Stimulated activated CD4-positive, alpha-beta T cell treated with anti-CD3 and anti-CD28 coated beads, Interleukin-15, amount 100 ng/mL, for 1 hour (primary cell): ENCODE data around the gene ITGBL1.

ENCODE experiments used
- DNase-seq, 2 donors: peaks; one replicate each; pipeline ENCODE4 v3.0.0-alpha.2; 2020; ENCODE audit warnings: low read depth in 1 of 2, low spot score in 1 of 2

Gene ITGBL1, protein sequence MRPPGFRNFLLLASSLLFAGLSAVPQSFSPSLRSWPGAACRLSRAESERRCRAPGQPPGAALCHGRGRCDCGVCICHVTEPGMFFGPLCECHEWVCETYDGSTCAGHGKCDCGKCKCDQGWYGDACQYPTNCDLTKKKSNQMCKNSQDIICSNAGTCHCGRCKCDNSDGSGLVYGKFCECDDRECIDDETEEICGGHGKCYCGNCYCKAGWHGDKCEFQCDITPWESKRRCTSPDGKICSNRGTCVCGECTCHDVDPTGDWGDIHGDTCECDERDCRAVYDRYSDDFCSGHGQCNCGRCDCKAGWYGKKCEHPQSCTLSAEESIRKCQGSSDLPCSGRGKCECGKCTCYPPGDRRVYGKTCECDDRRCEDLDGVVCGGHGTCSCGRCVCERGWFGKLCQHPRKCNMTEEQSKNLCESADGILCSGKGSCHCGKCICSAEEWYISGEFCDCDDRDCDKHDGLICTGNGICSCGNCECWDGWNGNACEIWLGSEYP

DNA sequence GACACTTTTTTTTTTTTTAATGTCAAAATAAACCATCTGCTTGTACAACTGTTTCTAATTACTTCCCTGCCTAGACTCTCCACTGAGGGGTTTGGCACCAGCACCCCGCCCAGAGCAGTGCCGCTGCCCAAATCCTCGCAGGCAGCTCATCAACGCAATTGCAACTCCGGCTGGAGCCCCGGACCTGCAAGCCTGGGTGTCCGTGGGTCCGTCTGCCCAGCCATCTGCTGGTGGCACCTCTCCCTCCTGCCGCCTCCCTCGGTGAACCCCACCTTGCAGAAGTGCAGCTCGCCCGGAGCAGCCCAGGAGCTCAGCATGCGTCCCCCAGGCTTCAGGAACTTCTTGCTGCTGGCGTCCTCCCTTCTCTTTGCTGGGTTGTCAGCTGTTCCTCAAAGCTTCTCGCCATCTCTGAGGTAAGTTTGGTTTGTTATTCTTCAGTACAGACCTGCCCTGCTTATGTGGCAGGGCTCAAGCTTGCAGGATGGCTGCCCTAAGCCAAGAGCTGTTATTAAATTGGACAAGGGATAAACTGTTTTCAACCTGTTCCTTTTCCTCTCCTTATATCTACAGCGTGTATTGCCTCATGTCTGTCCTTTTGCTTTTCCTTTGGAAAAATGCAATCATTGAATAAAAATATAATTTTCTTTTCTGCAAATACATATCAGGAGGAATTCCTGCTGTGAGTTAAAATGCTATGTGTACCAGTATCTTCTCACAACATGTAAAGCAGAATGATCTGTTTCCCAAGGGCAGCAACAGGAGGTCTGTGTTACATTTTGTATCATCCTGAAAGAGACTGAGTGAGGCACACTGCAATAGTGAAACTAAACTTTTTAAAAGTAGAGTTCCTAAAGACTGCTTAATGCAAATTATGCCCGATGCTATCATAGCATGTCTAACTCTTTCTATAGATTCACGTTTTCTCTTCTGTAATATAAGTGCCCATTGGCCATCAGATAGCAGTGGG is at the start of gene ITGBL1:
ITGBL1 (plus strand) TSS at position 157 of the 967 bp plus-strand sequence; CDS start at position 316, 159 bp downstream.
- DNase-seq: no peak

DNA sequence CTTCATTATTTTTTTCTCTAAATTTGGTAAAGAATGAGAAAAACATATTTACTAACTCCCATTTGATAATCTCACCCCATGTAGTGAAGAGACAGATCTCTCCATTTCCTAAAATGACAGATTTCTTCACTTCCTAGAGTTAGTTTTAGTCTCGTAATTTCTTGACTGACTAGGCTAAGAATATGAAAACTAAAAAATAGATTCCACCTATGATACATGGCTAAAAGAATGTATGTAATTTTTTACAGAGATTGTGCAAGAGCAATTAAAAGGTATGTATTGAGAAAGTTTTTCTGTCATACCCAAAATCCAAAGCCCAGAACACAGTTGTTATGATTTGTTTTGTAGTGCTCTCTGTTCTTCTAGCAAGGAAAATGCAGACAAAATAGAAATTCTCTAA is 45.7 kb upstream of the ITGBL1 start:
- DNase-seq: no peak

GRCh38 chr13:101408154-101408553 is 44.3 kb upstream of the ITGBL1 start:
- DNase-seq: no peak

DNA sequence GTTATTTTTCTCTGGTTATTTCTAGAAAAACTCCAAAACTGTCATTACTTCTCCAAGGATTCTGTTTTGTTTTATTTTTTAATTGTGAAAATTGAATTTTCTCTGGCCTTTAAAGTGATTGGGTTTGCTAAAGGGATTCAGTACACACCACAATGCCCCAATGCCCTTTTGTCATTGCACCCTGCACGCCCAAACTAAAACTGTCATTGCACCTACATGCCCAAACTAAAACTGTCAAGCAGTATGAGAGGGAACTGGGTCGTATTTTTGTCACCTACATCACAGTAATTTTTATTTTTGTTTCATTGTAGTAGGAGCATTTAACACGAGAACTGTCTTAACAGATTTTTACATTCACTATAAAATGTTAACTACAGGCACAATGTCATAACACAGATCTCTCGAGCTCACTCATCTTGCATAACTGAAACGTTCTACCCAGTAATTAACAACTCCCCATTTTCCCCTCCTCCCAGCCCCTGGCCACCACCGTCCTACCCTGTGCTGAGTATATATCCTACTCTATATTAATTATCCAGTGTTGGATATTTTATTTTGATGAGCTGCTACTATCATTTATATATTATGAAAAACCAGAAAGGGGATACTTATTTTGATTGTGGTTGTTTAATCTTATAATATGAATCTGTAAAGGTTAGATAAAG is 43.4 kb upstream of the ITGBL1 start:
- DNase-seq: no peak

- DNase-seq: no peak
Measured at GRCh38 chr13:101412076-101412475, 40.4 kb upstream of the ITGBL1 start.

DNA sequence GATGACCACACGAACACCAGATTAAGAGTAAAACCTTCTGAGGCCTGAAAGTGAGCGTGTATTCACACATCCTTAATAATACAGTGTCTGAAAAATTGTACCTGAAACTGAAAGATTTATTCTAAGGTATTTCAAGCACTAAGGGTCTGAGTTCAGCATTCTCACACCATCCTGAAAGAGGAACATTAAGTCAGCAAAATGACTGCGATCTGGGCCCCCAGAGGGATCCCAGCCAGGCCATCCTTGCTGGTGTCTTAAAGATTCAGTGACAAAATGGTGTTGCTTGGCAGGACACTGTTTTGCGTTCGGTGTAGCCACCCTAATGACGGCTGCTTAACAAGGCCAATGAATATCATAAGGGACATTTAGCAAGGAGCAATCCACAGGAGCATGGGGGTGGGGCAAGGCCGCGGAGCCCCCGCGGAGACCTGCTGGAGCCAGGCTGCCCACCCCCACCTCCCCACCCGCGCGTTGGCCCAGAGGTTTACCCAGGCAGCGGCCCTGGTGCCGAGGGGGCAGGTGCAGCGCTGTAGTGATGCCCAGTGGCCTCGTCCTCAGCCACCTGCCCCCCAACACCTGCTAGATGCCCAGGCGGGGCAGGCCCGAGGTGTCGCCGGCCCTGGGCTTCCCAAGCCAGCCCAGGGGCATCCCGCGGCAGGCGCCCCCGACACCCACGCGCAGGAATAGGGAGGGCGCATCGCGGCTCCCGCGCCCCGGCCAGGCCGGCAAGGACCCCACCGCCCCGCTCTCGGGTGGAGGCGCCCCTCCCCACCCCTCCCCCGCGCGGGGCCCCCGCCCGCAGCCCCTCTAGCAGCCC is 36.9 kb upstream of the ITGBL1 start:
- no peak for DNase-seq

GRCh38 chr13:101416181-101417042 is 36.1 kb upstream of the ITGBL1 start, which contains the start of gene NALCN:
NALCN (minus strand) TSS chr13:101416508; CDS start chr13:101399126, 17,382 bp downstream.
- DNase-seq: no peak

DNA sequence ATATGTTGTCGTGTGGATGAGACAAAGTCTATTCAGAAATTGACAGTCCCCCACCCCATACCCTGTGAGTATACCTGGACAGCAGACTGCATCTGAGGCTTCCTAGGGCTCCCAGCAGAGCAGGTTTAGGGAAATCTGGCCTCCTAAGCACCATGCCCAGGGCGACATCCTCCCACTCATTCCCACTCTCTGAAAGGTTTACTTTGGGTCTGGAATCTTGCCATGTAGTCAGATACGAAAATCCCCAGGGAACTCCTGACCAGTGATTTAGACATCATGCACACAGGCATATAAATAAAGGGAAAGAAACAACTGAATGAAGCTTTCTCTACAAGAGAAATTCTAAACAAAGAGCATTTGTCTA is 35.5 kb upstream of the ITGBL1 start:
- no peak for DNase-seq

GRCh38 chr13:101417501-101417900 is 35.0 kb upstream of the ITGBL1 start:
- no peak for DNase-seq

GRCh38 chr13:101423872-101424271 is 28.6 kb upstream of the ITGBL1 start:
- DNase-seq: no peak

- no peak for DNase-seq
Measured at GRCh38 chr13:101424381-101425155, 27.9 kb upstream of the ITGBL1 start.

DNA sequence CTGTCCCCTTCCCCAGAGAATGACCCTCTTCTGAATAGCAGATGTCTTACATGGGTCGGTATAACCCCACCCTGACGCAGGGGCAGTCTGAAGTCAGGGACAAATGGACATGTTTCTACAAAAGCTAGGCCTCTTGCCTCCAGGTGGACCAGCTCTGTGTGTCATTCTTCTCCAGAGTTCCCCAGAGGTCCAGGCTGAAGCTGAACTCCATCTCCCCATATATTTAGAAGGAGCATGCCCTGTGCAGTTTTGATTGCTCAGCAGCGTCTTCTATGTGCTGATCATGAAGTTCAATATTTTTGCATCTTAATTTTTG is 27.4 kb upstream of the ITGBL1 start:
- no peak for DNase-seq

DNA sequence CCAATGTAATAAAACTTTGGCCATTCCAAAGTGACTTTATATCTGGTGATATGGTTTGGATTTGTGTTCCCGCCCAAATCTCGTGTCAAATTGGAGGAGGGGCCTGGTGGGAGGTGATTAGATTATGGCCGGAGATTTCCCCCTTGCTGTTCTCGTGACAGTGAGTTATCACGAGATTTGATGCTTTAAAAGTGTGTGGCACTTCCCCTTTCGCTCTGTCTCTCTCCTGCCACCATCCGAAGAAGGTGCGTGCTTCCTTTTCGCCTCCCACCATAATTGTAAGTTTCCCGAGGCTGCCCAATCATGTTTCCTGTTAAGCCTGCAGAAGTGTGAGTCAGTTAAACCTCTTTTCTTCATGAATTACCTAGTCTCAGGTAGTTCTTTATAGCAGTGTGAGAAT is 26.9 kb upstream of the ITGBL1 start:
- no peak for DNase-seq

GRCh38 chr13:101429733-101430132 is 22.7 kb upstream of the ITGBL1 start:
- DNase-seq: no peak

GRCh38 chr13:101433895-101434294 is 18.6 kb upstream of the ITGBL1 start:
- no peak for DNase-seq

DNA sequence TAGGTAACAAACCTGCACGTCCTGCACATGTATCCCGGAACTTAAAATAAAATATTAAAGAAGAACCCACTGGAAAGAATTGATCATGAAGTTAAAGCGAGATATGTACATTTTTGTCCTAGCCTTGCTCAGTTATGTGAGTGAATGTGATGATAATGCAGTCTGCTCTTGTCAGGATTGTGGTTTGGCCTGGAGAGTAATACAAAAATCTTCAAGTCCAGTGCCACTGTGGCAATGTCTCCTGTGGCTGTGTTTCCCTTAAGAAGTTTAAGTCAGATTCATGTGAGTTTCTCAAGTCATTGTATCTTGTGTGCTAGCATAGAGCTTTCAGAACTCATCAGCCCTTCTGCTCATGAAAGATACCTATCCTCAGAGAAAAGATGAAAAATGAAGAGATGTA is 18.0 kb upstream of the ITGBL1 start:
- no peak for DNase-seq

DNA sequence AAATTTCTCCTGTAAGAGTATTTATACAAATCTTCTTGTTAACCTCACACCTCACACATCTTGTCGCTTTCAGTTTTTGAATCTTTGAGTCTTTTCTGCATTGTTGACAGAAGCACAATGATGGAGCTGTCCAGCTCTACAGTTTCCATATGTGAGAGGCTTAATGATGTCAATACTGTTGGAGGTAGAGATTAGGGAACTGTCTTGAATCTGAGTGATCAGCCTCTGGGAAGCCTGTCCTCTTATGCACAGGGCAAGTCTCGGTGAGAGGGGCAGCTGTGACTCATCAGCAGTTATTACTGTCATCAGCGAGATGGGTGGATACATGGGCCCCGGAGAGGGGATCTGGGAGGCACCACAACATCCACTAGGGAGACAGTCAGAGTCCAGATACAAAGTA is 4.6 kb upstream of the ITGBL1 start:
- DNase-seq: no peak

GRCh38 chr13:101449790-101450748 is 2.4 kb upstream of the ITGBL1 start:
- DNase-seq: no peak
